ENCODE results near the gene NOL4L. TPM values are rescaled to one million over a fixed set of nuclear protein-coding genes. Genes with fewer than 3 reads are reported as not detected.

Gene NOL4L
- total and polyA plus RNA-seq, 10 donors, result 3.4 to 45.4 (median 28.6) TPM

DNA sequence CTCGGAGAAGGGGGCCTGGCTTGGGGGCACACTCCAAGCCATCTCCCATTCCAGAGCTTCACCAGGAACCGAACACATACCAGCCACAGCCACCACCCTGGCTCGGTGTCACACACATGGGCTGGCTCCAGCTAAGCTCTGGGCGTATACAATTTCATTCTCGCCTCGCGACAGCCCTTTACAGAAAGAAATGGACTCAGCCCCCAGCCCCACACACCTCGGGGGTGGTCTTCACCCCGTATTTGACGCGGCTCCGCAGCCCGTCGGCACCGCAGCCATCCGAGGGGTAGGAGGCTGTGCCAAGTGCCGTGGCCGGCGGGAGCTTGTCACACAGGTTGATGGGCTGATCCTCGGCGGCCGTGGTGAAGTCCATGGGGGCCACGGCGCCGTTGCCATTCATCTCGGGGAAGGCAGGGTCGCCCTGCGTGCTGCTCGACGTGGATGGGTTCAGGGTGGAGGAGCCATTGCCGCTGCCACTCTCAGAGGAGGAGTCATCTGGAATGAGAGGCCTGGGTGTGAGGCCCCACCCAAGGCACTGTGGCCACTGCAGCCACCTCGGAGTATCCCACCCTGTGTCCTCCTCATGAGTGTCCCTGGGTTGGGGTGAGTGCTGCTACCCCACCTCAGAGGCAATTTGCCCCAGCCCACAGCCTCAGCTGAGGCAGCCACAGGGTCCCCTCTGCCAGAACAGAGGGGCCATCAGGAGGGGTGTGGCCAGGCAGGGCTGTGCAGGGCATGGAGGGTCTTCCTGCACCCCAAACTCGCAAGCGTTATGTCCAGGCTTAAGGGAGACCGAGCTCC, 129.0 kb downstream of the NOL4L start:
- intact Hi-C loops (cut with DNase I; ENCODE audit: low total_unique reads), result no loop called here
- 92 to 96% (median 92%) methylated on average over 22 to 35 of the region's 35 CpGs for WGBS, 5 donors

DNA sequence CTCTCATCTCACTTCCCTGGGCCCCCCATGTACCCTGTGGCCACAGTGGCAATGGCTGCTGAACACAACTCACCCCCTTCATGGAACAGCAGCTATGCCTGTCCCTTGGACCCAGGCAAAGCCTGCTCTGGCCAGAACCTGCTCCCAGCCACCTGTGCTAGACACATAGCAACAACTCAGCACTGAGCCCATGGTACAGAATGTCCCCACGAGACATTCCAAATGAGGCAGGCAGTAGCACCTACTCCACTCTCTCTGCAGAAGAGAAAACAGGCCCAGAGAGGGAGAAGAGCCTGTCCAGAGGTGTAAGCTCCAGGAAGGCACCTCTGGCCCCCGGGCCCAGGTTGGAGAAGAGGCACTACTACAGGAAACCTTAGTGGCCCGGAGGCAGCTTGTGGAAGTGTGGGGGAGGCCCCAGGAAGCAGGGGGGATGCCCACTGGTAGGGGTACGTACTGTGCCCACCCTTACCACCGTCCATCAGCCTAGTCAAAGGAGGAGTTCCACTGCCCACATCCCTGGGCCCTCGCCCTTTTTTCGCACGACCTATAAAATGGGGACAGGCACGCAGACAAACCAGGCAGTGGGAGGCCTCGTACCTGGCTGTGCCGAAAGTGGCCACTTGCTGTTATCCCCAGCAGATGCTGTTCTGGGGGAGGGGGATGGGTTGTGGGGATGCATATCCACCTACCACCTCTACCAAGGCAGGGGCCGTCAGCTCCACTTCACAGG, 129.8 kb downstream of the NOL4L start:
- DNase-seq, result no peak
- Histone ChIP-seq H3K36me3 (peaks cover 0 to 64% (median 39%) of the 10 kb centered on the region in 6 donors), H3K4me1 (peaks cover 17 to 70% (median 38%) of the 10 kb centered on the region in 6 donors), H3K9me3 (no peaks in the 10 kb centered on the region), H3K4me3 (no peak overlapping the region), H3K27ac (peak overlapping the region in 1 of 8 donors; percentile 3), H3K27me3 (replicated peaks in 1 of 7) (no peaks in the 10 kb centered on the region)
- intact Hi-C loops (cut with DNase I; ENCODE audit: low total_unique reads), result no loop called here
- 78 to 87% (median 80%) methylated on average over 12 of the region's 12 CpGs for WGBS, 5 donors
- TF ChIP-seq POLR2AphosphoS5 (IDR thresholded peaks at IDR 0.05) (no peak), POLR2A (IDR thresholded peaks at IDR 0.05) (no peak)
- TF ChIP-seq, protein P1, sequence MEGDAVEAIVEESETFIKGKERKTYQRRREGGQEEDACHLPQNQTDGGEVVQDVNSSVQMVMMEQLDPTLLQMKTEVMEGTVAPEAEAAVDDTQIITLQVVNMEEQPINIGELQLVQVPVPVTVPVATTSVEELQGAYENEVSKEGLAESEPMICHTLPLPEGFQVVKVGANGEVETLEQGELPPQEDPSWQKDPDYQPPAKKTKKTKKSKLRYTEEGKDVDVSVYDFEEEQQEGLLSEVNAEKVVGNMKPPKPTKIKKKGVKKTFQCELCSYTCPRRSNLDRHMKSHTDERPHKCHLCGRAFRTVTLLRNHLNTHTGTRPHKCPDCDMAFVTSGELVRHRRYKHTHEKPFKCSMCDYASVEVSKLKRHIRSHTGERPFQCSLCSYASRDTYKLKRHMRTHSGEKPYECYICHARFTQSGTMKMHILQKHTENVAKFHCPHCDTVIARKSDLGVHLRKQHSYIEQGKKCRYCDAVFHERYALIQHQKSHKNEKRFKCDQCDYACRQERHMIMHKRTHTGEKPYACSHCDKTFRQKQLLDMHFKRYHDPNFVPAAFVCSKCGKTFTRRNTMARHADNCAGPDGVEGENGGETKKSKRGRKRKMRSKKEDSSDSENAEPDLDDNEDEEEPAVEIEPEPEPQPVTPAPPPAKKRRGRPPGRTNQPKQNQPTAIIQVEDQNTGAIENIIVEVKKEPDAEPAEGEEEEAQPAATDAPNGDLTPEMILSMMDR (IDR thresholded peaks at IDR 0.05 in 8 of 11, conservative IDR thresholded peaks at IDR 0.05 in 3 of 11), result no peak

More for the DNA sequence above, 129.0 kb downstream of the NOL4L start:
- H3K27me3 ChIP-seq (replicated peaks in 1 of 7), result no peaks in the 10 kb centered on the region
- no peak for DNase-seq
- H3K9me3 ChIP-seq, result no peaks in the 10 kb centered on the region
- H3K4me1 ChIP-seq, result peaks cover 11 to 62% (median 30%) of the 10 kb centered on the region in 6 donors
- H3K4me3 ChIP-seq, result no peak overlapping the region
- peaks cover 0 to 64% (median 35%) of the 10 kb centered on the region in 6 donors for H3K36me3 ChIP-seq
- peak overlapping the region in 4 of 8 donors; percentile 5 to 53 (median 39) for H3K27ac ChIP-seq
- TF ChIP-seq, protein P1 (IDR thresholded peaks at IDR 0.05 in 8 of 11, conservative IDR thresholded peaks at IDR 0.05 in 3 of 11), result no peak
- TF ChIP-seq POLR2AphosphoS5 (IDR thresholded peaks at IDR 0.05) (no peak), POLR2A (IDR thresholded peaks at IDR 0.05) (no peak)

DNA sequence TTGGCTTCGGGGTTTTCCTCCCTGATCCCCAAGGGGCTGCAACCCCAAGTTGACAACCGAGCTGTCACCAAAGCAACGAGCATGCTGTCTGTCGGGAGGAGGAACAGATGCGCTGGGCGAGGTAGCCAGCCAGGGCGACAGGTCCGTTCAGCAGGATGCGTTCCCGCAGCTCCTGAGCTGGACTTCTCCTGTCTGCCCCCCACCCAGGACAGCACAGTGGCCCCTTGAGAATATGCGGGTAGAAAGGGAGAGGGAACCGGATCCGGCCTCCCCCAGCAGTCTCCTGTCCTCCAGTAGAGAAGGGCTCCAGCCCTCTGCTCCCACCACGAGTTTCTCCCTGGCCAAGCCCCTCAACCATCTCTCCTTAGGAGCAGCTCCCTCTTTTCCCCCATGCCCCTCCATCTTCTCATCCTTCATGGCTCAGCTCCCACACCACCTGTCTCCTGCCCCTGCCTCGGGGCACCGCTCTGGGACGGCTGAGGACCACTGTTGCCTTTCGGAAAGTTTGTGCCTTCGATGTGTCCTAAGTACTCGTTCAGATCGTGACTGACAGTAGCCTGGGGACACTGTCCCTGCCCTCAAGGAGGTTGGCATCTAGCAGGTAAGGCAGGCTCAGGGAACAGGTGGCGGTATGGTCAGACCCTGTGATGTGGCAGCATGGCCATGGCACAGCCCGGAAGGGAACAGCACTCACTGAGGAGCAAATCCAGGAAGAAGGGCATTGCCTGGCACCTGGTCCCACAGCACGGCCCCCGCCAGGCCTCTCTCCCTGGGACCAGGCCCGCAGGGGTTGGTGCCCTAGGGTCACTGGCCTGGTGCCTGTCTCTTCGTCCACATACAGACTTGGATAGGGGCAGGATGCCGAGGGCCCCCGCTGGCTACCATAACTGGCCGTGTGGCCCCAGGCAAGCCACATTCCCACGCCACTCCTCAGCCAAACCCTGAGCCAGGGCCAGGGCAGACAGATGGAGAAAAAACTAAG, 130.7 kb downstream of the NOL4L start:
- Histone ChIP-seq H3K4me3 (no peak overlapping the region), H3K36me3 (peaks cover 0 to 70% (median 39%) of the 10 kb centered on the region in 6 donors), H3K4me1 (peaks cover 26 to 79% (median 47%) of the 10 kb centered on the region in 6 donors), H3K9me3 (no peaks in the 10 kb centered on the region), H3K27ac (no peak overlapping the region), H3K27me3 (replicated peaks in 1 of 7) (no peaks in the 10 kb centered on the region)
- DNase-seq, result peak; percentile 69
- 81 to 96% (median 88%) methylated on average over 22 to 31 of the region's 31 CpGs for WGBS, 5 donors
- TF ChIP-seq, protein P1 (IDR thresholded peaks at IDR 0.05 in 8 of 11, conservative IDR thresholded peaks at IDR 0.05 in 3 of 11), result no peak
- no peak for TF ChIP-seq POLR2A (IDR thresholded peaks at IDR 0.05)
- TF ChIP-seq POLR2AphosphoS5 (IDR thresholded peaks at IDR 0.05), result peak in 1 of 3 donors; percentile 17
- intact Hi-C loops (cut with DNase I; ENCODE audit: low total_unique reads), result no loop called here
